H1 (cell line): ENCODE measurements around the gene UBE2G2. TPM values are rescaled to one million over a fixed set of nuclear protein-coding genes. Genes with fewer than 3 reads are reported as not detected.

Source experiments
- BCL11A ChIP-seq, 2 experiments: IDR thresholded peaks; one replicate each; pipeline ENCODE4 v1.6.1; 2011; ENCODE audit warnings: low read depth in 2 of 2, low read length in 2 of 2, mild to moderate bottlenecking in 2 of 2
- BRCA1 ChIP-seq: IDR thresholded peaks from 2 replicates; pipeline ENCODE4 v1.6.1; 2012; ENCODE audit warnings: low read depth, low read length, improper control_type of control experiment
- CBX8 ChIP-seq: fragments of 300-800, 300-1000 bp; sonication (generic); IDR thresholded peaks from 2 replicates; pipeline ENCODE4 v1.7.1; 2016; ENCODE audit warnings: low read depth, low read length, borderline replicate concordance
- RFX5 ChIP-seq: IDR thresholded peaks from 2 replicates; pipeline ENCODE4 v1.6.1; 2011; ENCODE audit warnings: low read depth, low read length, improper control_type of control experiment, borderline replicate concordance
- RNF2 ChIP-seq: fragments of 200-900, 300-1000 bp; sonication (generic); IDR thresholded peaks from 2 replicates; pipeline ENCODE4 v1.7.1; 2016; ENCODE audit warnings: borderline replicate concordance, low read depth, mild to moderate bottlenecking, antibody characterized with exemption, low read length; ENCODE audit not compliant: poor library complexity, severe bottlenecking; ENCODE audit errors: missing control alignments
- SIX5 ChIP-seq: IDR thresholded peaks from 2 replicates; pipeline ENCODE4 v1.6.1; 2011; ENCODE audit warnings: mild to moderate bottlenecking, low read depth, low read length
- SP4 ChIP-seq: IDR thresholded peaks from 2 replicates; pipeline ENCODE4 v1.6.1; 2012; ENCODE audit warnings: low read length, inconsistent platforms
- ZNF274 ChIP-seq: IDR thresholded peaks from 2 replicates; pipeline ENCODE4 v1.7.0; 2012; ENCODE audit warnings: low read length, borderline replicate concordance; ENCODE audit errors: extremely low read depth
- polyA plus RNA-seq, 7 experiments: library from polyadenylated mRNA; depleted of rRNA in 3 of 7; stranded (reverse) in 5 of 7; unstranded in 2 of 7; fragments of >200 nt in 5 of 7; fragments of 200-250 nt in 2 of 7; gene quantifications; 1 replicate in 5 of 7; 2 replicates in 1 of 7; 4 replicates in 1 of 7; pipeline versions ENCODE4 v1.2.1 to v1.2.3, GENCODE V29; 2011 to 2013; ENCODE audit warnings: missing spikeins in 2 of 7, mixed read lengths in 2 of 7
- total RNA-seq: library from RNA; stranded (reverse); fragmentation: NEBNext Ultra II Directional; extraction: Animal tissue kit (Norgen Biotek cat#: 25700); gene quantifications from 2 replicates; pipeline ENCODE4 v1.2.1, GENCODE V29; 2021

UBE2G2 gene
- total and polyA plus RNA-seq, 2 of the 8 experiments (the other 6 are each of a cell fraction or from before 2014, with no cell fraction given) = 96.3 to 101 TPM

- TF ChIP-seq ZNF274 (no peak), RFX5 (no peak), RNF2 (no peak), SIX5 (no peak), BRCA1 (no peak), SP4 (no peak), BCL11A (IDR thresholded peaks at IDR 0.05; ENCODE audit: low read depth in 2 of 2, low read length in 2 of 2) (no peak), CBX8 (no peak)
- TF ChIP-seq, all 59 proteins: peak for 0
Observed at GRCh38 chr21:44815225-44815624, 13.6 kb upstream of the UBE2G2 start (continued).
